Vagina (tissue), 2 donors: ENCODE results near the gene GPER1. TPM values are rescaled to one million over a fixed set of nuclear protein-coding genes. Genes with fewer than 3 reads are reported as not detected.

Experiments used
- DNase-seq, 2 donors: peaks; one replicate each; pipeline ENCODE4 v3.0.0-alpha.2; 2017; ENCODE audit errors: extremely low spot score in 2 of 2
- H3K27ac ChIP-seq: fragments of 200-600 bp; sonication (generic); one replicate; pipeline ENCODE4 v1.5.1; 2019
- H3K27me3 ChIP-seq: fragments of 200-600 bp; sonication (generic); one replicate; pipeline ENCODE4 v1.5.1; 2019
- H3K36me3 ChIP-seq, 2 donors: fragments of 200-600 bp; sonication (generic); one replicate each; pipeline ENCODE4 v1.5.1; 2017 to 2019
- H3K4me1 ChIP-seq: fragments of 200-600 bp; sonication (generic); one replicate; pipeline ENCODE4 v1.5.1; 2019
- H3K4me3 ChIP-seq, 2 donors: fragments of 200-600 bp; sonication (generic); 1 replicate in 1 of 2; 2 replicates in 1 of 2; pipeline ENCODE4 v1.5.1; 2016 to 2019
- H3K9me3 ChIP-seq: fragments of 200-600 bp; sonication (generic); one replicate; pipeline ENCODE4 v1.5.1; 2019
- POLR2A ChIP-seq, 2 donors: fragments of 450-650 bp; IDR thresholded peaks; one replicate each; pipeline ENCODE4 v1.6.1; 2017; ENCODE audit warnings: antibody characterized with exemption in 2 of 2, mild to moderate bottlenecking in 2 of 2, moderate library complexity in 2 of 2
- POLR2AphosphoS5 ChIP-seq, 2 donors: sonication (generic); formaldehyde crosslinking; IDR thresholded peaks; one replicate each; pipeline ENCODE4 v1.9.0; 2017; ENCODE audit warnings: antibody characterized with exemption in 2 of 2, mild to moderate bottlenecking in 2 of 2, low read depth in 1 of 2; ENCODE audit not compliant: insufficient read depth in 1 of 2
- intact Hi-C: fragments of 100-400 bp; cut with DNase I; formaldehyde crosslinking; loops from one replicate; pipeline ENCODE4 v1.15.1; 2023
- total RNA-seq: library from RNA; depleted of rRNA; stranded (reverse); fragments of >200 nt; gene quantifications from one replicate; pipeline ENCODE4 v1.2.3, GENCODE V29; 2016
- TF ChIP-seq, protein P1 (sequence below), 3 experiments: fragments of 450-650 bp in 2 of 3; fragments of 200-600 bp in 1 of 3; sonication (generic) in 1 of 3; IDR thresholded peaks; one replicate each; pipeline ENCODE4 v1.5.1; 2017 to 2019; ENCODE audit warnings: antibody characterized with exemption in 3 of 3, mild to moderate bottlenecking in 2 of 3, moderate library complexity in 2 of 3

GPER1 gene
- total RNA-seq, 1 donor from 2014 or later, result 8.3 TPM

DNA sequence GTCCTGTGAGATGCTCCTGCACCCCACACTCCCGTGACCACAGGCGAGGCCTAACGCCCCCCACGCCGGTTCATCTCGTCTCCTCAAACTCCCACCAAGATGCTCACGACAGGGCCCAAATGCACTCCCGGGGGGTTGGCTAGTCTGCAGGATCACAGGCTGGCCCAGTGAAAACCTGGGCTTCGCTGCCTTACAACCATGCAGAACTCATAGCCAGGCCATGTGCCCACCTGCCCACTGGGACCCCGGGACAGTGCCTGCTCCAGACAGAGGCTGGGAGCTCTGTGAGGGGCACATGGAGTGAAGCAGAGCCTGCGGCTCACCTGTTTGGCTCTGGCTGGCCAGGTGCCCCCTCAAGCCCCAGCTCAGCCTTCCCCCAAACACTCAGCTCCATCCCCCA, 9.4 kb upstream of the GPER1 start:
- intact Hi-C loops, result no loop called here
- no peaks in the 10 kb centered on the region for H3K36me3 ChIP-seq
- TF ChIP-seq POLR2A (IDR thresholded peaks at IDR 0.05), result no peak
- TF ChIP-seq, protein P1, sequence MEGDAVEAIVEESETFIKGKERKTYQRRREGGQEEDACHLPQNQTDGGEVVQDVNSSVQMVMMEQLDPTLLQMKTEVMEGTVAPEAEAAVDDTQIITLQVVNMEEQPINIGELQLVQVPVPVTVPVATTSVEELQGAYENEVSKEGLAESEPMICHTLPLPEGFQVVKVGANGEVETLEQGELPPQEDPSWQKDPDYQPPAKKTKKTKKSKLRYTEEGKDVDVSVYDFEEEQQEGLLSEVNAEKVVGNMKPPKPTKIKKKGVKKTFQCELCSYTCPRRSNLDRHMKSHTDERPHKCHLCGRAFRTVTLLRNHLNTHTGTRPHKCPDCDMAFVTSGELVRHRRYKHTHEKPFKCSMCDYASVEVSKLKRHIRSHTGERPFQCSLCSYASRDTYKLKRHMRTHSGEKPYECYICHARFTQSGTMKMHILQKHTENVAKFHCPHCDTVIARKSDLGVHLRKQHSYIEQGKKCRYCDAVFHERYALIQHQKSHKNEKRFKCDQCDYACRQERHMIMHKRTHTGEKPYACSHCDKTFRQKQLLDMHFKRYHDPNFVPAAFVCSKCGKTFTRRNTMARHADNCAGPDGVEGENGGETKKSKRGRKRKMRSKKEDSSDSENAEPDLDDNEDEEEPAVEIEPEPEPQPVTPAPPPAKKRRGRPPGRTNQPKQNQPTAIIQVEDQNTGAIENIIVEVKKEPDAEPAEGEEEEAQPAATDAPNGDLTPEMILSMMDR (IDR thresholded peaks at IDR 0.05), result no peak
- no peak for TF ChIP-seq POLR2AphosphoS5 (IDR thresholded peaks at IDR 0.05; ENCODE audit: insufficient read depth in 1 of 2, low read depth in 1 of 2)
- H3K27ac ChIP-seq, result no peak overlapping the region
- H3K27me3 ChIP-seq, result no peaks in the 10 kb centered on the region
- no peaks in the 10 kb centered on the region for H3K9me3 ChIP-seq
- H3K4me1 ChIP-seq, result peaks cover 14% of the 10 kb centered on the region
- no peak for DNase-seq
- no peak overlapping the region for H3K4me3 ChIP-seq

DNA sequence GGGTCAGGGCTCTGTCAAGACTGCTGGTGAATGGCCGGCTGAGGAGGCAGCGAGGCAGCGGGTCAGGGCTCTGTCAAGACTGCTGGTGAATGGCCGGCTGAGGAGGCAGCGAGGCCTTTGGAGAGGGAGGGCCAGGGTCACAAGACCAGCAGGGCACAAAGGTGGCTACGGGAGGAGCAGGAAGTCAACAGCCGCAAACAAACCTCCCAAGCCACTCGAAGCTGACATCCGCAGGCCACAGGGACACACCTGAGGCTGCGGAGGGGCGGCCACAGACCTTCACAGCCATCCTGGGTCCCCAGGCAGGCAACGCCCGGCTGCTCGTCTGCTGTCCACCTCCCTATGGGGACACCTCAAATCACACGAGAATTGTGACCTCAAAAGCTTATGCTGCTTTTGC, 8.9 kb upstream of the GPER1 start:
- H3K27me3 ChIP-seq, result no peaks in the 10 kb centered on the region
- H3K4me3 ChIP-seq, result no peak overlapping the region
- H3K27ac ChIP-seq, result no peak overlapping the region
- intact Hi-C loops, result no loop called here
- H3K9me3 ChIP-seq, result no peaks in the 10 kb centered on the region
- TF ChIP-seq POLR2AphosphoS5 (IDR thresholded peaks at IDR 0.05; ENCODE audit: insufficient read depth in 1 of 2, low read depth in 1 of 2), result no peak
- TF ChIP-seq, protein P1 (IDR thresholded peaks at IDR 0.05), result no peak
- no peak for TF ChIP-seq POLR2A (IDR thresholded peaks at IDR 0.05)
- DNase-seq, result no peak
- H3K4me1 ChIP-seq, result peaks cover 19% of the 10 kb centered on the region
- no peaks in the 10 kb centered on the region for H3K36me3 ChIP-seq

DNA sequence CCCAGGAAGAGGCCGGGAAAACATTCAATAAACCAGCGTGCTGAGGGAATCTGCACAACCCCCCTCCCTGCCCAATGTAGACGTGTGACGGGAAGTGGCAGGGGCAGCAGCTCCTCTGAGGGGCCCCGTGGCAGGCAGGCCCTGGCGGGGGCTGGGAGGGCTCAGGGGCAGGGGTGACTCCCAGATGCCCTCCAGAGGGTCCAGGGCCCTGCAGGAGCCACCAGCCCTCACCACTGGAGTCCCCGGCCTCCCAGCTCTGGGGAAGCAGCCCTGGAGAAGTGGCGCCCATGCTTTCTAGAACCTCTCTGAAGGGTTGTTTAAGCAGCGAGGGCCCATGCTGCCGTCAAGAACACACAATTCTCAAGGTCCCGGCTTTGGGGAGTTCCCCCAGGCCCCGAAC, 8.4 kb upstream of the GPER1 start:
- DNase-seq, result no peak
- H3K36me3 ChIP-seq, result no peaks in the 10 kb centered on the region
- H3K27ac ChIP-seq, result no peak overlapping the region
- TF ChIP-seq POLR2A (IDR thresholded peaks at IDR 0.05) (no peak), POLR2AphosphoS5 (IDR thresholded peaks at IDR 0.05; ENCODE audit: insufficient read depth in 1 of 2, low read depth in 1 of 2) (no peak)
- TF ChIP-seq, protein P1 (IDR thresholded peaks at IDR 0.05), result no peak
- no peaks in the 10 kb centered on the region for H3K9me3 ChIP-seq
- H3K4me3 ChIP-seq, result no peak overlapping the region
- peaks cover 20% of the 10 kb centered on the region for H3K4me1 ChIP-seq
- H3K27me3 ChIP-seq, result no peaks in the 10 kb centered on the region
- intact Hi-C loops, result no loop called here

DNA sequence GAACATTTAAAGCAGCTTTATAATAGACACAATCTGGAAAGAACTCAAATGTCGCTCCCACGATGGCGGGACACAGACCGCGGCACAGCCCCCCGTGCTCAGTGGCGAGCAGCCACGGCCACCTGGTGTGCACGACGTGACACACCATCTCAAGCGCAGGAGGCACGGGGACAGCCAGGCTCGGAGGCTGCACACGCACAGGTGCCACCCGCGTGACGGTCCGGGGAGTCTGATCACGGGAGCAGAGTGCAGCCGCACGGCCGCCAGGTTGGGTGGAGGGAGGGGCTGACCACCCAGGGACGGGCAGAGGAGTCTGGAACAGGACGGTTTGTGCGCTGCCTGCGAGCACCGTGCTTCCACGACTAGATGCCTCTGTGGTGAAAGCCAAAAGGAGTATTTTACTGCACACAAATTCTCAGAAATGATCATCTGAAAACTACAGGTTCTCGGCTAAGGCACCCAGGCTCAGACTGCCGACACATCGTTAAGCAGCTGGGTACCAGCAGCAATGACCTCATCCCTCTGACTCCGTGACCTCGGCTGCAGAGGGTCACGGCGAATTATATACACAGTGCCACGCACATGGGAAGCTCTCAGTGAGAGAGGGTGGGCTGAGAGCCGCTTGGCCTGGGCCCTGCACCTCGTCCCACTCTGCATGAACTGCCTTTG, 7.5 kb upstream of the GPER1 start:
- DNase-seq, result no peak
- Histone ChIP-seq H3K27ac (no peak overlapping the region), H3K27me3 (no peaks in the 10 kb centered on the region), H3K36me3 (no peaks in the 10 kb centered on the region), H3K9me3 (no peaks in the 10 kb centered on the region), H3K4me3 (no peak overlapping the region), H3K4me1 (peaks cover 20% of the 10 kb centered on the region)
- no peak for TF ChIP-seq POLR2A (IDR thresholded peaks at IDR 0.05)
- TF ChIP-seq POLR2AphosphoS5 (IDR thresholded peaks at IDR 0.05; ENCODE audit: insufficient read depth in 1 of 2, low read depth in 1 of 2), result no peak
- TF ChIP-seq, protein P1 (IDR thresholded peaks at IDR 0.05), result no peak
- intact Hi-C loops, result loop anchor here (10.0 kb wide), 1 partner anchor 94 kb away; no protein-coding TSS in a partner anchor

DNA sequence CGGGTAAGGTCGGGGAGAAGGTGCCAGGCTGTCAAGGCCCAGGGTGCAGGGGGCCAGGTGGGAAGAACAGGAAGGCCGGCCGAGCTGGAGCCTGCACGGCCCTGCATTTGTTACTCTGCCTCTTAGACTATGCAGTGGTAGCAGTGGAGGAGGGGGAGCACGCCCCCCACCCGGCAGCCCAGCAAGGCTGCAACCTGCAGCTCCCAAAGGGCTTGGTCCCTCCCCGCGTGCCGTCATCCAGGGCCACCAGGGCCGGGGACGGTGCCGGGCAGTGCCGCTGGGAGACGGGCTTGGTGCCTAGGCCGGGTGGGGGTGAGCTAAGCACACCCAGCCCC, 7.0 kb upstream of the GPER1 start:
- Histone ChIP-seq H3K27me3 (no peaks in the 10 kb centered on the region), H3K4me3 (no peak overlapping the region), H3K27ac (no peak overlapping the region), H3K4me1 (peaks cover 19% of the 10 kb centered on the region), H3K9me3 (no peaks in the 10 kb centered on the region), H3K36me3 (no peaks in the 10 kb centered on the region)
- no peak for TF ChIP-seq POLR2AphosphoS5 (IDR thresholded peaks at IDR 0.05; ENCODE audit: insufficient read depth in 1 of 2, low read depth in 1 of 2)
- TF ChIP-seq POLR2A (IDR thresholded peaks at IDR 0.05), result no peak
- TF ChIP-seq, protein P1 (IDR thresholded peaks at IDR 0.05), result no peak
- intact Hi-C loops, result loop anchor here (10.0 kb wide), 1 partner anchor 94 kb away; no protein-coding TSS in a partner anchor
- DNase-seq, result no peak
